Kasumi-1 (cell line): ENCODE results near the gene NRSN2.
"Not testable (repeated sequence)": the region's sequence is repeated elsewhere in the genome, so short reads cannot be mapped to it uniquely, and the experiment has no call there.

Experiments used
- DNase-seq, 2 experiments: peaks; one replicate each; lab custom pipeline; 2025; lab: John Stamatoyannopoulos, UW

The NRSN2 gene

DNA sequence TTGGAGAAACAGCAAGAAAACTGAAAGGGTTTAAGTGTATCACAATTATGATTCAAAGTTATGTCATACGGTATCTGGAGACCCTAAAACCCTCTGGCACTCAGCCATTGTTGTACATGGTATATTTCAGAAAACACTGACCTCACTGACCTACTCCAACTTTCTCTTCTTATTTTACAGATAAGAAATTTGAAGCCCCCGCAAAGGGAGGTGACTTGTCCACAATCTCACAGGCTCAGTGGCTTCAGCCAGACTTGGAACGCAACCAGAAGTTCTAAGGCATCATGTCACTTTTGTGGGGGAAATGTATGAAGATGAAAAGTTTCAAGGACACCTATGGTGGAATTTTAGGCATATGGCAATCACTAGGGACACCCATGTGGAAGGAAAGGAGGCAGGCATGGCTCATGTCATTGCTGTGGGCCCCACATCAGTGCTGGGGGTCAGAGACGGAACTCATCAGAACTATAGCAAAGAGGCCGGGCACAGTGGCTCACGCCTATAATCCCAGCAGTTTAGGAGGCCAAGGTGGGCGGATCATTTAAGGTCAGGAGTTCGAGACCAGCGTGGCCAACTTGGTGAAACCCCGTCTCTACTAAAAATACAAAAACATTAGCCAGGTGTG lies 28.5 kb downstream of the NRSN2 start:
- DNase-seq: no peak

DNA sequence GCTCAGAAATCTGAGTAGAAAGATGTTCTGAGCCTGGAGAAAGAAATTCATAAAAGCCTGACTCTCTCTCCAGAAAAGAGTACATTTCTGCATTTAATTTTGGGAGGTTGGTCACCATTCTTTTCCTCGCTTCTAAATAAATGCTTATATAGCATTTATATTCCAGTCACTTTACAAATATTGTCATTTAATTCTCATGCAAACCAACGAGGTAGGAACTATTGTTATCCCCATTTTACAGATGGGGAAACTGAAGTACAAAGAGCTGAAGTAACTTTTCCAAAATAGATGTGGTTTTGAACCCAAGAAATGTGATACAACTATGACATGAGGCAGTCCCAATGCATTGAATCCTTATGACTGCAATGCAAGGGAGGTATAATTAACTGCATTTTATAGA lies 29.2 kb downstream of the NRSN2 start:
- DNase-seq: no peak

DNA sequence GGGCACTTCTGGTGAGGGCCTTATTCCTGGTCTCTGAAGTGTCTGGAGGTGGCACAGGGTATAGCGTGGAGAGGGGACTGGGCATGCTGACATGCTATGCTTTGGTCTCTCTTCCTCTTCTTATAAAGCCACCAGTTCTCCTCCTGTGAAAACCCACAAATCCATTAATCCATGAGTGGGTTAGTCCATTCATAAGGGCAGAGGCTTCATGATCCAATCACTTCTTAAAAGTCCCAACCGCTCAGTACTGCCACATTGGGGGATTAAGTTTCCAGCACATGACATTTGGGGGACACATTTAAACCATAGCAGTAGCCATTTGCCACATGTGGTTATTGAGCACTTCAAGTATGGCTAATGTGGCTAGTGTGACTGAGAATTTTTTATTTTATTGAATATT lies 29.8 kb downstream of the NRSN2 start:
- DNase-seq: no peak

- DNase-seq: not testable (repeated sequence)
These were observed 30.7 kb downstream of the NRSN2 start for GRCh38 chr20:377578-377977.

DNA sequence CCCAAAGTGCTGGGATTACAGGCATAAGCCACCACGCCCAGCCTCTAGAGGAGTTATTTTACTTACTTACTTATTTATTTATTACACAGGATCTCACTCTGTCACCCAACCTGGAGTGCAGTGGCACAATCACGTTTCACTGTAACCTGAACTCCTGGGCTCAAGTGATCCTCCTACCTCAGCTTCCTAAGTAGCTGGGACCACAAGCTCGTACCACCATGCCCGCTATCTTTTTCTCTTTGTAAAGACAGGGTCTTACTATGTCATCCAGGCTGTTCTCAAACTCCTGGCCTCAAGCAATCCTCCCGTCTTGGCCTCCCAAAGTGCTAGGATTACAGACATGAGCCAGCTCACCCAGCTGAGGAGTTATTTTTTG lies 32.0 kb downstream of the NRSN2 start:
- no peak for DNase-seq

- DNase-seq: peak; percentile 18 to 59
These were observed 34.1 kb downstream of the NRSN2 start for GRCh38 chr20:380763-381580.

- peak; percentile 66 to 74 for DNase-seq
These were observed 34.8 kb downstream of the NRSN2 start for GRCh38 chr20:381581-382290.

DNA sequence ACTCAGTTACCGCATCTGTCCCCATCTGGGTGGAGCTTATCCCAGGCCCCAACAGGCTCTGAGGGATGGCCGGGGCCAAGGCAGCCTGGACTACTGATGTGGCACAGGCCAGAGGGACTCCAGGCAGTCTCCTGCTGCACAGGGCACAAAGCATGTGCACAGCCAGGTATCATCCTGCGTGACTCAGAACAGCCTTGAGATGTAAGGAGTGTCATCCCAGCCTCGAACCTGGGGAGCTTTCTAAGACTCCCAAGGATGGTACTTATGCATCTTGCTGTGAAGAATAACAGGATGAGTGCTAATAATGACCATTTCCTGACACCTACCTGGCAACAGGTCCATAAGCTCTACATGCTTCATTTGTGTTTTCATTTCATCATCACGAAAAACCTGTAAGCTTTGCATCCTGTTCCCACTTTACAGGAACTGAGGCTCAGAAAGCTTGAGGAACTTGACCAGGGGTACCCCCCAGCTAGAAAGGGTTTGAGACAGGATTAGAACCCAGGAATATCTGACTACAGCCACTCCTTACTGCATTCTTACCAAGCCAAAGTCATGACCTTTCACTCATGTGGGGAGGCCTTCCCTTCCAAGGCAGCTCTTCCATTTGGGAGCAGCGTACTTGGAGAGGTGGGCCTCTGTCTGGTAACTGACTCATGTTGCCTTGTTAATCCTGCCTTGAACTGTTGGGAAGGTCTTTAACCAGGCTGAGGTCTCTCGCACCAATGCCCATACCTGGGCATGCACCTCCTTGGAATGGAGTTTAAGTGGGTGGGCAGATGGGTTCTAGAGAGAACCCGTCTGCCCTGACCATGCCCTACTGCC lies 35.6 kb downstream of the NRSN2 start:
- no peak for DNase-seq

DNA sequence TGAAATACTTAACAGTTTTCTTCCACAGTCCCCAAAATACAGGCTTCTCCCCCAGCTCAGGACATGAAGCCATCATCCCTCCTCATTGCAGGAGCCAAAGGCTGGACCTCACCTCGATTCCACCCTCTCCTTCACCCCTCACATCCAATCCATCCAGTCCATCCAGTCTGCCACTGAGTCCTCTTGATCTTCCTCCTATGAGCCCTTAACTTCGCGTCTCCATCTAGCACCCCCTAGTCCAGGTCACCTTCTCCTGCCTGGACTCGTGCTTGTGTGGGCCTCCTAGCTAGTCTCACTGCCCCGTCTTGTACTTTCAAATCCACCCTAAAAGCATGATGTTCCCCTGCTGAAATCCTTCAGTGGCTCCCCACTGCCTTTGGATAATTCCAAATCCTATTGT lies 37.0 kb downstream of the NRSN2 start:
- DNase-seq: no peak

- no peak for DNase-seq
These were observed 37.8 kb downstream of the NRSN2 start for GRCh38 chr20:384723-385122.

GRCh38 chr20:385448-385847 lies 38.5 kb downstream of the NRSN2 start:
- no peak for DNase-seq

GRCh38 chr20:386634-387033 lies 39.7 kb downstream of the NRSN2 start:
- not testable (repeated sequence) for DNase-seq

DNA sequence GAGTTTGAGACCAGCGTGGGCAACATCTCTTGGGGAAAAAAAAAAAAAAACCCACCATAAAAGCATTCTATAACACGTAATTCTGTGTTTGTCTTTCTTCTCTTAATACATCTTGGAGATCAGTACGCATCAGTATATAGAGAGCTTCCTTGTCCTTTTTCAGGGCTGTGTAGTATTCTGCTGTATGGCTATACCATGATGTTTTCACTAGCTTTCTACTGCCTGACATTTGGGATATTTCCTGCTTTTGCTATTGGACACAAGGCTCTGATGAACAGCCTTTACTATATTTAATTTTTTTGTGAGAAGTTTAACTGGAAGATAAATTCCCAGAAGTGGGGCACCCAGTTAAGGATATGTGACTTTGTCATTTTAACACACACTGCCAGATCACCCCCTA lies 40.6 kb downstream of the NRSN2 start:
- DNase-seq: no peak

DNA sequence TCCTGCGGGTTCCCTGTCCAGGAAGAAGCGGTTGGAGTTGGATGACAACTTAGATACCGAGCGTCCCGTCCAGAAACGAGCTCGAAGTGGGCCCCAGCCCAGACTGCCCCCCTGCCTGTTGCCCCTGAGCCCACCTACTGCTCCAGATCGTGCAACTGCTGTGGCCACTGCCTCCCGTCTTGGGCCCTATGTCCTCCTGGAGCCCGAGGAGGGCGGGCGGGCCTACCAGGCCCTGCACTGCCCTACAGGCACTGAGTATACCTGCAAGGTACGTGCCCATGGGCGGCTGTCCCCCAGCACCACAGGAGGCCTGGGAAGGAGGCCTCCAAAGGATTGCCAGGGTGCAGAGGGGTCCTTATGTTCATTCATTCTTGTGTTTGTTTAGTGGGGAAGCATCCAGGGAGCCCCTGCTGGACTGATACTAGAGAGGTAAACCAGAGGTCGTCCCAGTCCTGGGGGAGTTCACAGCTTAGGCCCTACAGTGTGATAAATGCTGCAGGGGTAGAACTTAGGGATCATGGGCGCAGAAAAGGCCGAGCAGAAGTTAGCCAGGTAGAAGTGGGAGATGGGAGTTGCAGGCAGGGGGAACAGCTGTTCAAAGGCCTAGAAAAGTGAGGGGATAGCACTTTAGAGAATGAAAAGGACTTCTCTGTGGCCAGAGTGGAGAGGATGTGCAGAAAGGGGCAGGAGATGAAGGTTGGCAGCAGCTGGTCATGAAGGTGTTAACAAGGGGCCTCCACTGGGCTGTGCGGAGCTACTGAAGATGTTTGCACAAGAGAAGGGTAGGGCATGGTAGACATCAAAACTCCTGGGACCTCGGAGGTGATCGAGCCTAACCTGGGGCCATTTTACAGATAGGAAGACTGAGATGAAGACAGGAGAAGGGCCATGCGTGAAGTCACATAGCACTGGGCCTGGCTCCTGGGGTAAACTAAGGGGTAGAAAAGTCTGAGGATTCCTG lies 41.4 kb downstream of the NRSN2 start:
- no peak for DNase-seq

DNA sequence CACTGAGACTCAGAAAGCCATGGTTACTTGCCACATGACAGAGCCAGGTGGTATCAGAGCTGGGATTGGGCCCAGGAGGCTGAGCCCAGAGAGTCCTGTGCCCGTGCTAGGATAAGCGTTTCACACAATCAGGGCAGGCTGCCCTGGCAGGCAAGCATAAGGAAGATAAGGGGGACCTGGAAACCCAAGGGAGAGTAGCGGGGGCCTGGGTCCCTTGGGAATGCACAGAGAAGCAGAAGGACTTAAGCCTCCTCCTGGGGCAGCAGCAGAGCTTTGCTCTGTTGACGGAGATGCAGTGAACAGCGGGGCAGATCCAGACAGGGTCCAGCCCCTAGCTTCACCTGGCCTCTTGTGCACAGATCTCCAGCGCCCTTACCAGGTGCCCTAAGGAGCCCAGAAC lies 42.3 kb downstream of the NRSN2 start:
- no peak for DNase-seq

DNA sequence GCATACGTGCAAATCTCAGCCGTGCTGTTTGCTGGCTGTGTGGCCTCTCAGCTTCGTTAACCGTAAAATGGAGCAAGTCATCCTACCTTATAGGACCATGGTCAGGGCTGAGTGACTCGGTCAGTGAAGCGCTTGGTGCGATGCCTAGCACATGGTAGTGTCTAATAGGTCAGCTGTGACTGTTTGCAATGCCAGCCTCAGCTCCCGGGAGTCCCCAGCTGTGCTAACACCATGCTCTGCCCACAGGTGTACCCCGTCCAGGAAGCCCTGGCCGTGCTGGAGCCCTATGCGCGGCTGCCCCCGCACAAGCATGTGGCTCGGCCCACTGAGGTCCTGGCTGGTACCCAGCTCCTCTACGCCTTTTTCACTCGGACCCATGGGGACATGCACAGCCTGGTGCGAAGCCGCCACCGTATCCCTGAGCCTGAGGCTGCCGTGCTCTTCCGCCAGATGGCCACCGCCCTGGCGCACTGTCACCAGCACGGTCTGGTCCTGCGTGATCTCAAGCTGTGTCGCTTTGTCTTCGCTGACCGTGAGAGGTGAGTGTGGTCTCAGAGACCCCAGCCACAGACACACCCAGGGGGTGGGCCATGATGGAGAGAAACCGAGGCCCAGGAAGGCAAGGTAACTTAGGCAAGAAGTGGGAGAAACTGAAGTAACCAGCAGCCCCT lies 44.3 kb downstream of the NRSN2 start:
- DNase-seq: no peak

- DNase-seq: not testable (repeated sequence)
These were observed 46.4 kb downstream of the NRSN2 start for GRCh38 chr20:393296-393695.

GRCh38 chr20:396252-396618 lies 49.3 kb downstream of the NRSN2 start:
- no peak for DNase-seq

GRCh38 chr20:396619-397431 lies 49.9 kb downstream of the NRSN2 start:
- DNase-seq: no peak
